ENCODE measurements around the gene CTDSPL. TPM values are rescaled to one million over a fixed set of nuclear protein-coding genes. Genes with fewer than 3 reads are reported as not detected.
A peak's percentile ranks its signal among the peaks of the same experiment; 100 is the strongest.

The CTDSPL gene
- total and polyA plus RNA-seq, 2 of the 13 experiments (the other 11 are each of a cell fraction or from before 2014, with no cell fraction given), result 26.1 to 142 TPM

DNA sequence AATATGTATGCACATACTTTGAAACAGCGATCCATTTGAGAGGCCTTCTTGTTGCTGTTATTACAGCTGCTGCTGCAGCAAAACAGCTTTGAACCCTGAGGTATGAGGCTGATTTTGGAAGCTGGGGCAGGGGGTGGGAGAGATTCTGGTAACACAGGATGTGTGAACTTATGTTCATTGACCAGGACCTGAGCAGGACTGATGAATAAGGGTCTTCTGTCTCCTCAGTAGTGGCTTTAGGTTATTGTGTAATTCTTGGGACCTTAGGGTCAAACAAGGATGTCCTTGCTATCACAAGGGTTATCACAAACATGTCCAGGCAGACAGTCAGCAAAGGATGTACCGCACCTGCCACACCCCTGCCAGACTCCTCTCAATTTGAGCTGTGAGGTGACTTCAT is 41.6 kb downstream of the CTDSPL start (continued):
- TF ChIP-seq, protein P1, sequence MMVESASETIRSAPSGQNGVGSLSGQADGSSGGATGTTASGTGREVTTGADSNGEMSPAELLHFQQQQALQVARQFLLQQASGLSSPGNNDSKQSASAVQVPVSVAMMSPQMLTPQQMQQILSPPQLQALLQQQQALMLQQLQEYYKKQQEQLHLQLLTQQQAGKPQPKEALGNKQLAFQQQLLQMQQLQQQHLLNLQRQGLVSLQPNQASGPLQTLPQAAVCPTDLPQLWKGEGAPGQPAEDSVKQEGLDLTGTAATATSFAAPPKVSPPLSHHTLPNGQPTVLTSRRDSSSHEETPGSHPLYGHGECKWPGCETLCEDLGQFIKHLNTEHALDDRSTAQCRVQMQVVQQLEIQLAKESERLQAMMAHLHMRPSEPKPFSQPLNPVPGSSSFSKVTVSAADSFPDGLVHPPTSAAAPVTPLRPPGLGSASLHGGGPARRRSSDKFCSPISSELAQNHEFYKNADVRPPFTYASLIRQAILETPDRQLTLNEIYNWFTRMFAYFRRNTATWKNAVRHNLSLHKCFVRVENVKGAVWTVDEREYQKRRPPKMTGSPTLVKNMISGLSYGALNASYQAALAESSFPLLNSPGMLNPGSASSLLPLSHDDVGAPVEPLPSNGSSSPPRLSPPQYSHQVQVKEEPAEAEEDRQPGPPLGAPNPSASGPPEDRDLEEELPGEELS (CRISPR knock-in tag; IDR thresholded peaks at IDR 0.05), result peak; percentile 68
- TF ChIP-seq, protein P2, sequence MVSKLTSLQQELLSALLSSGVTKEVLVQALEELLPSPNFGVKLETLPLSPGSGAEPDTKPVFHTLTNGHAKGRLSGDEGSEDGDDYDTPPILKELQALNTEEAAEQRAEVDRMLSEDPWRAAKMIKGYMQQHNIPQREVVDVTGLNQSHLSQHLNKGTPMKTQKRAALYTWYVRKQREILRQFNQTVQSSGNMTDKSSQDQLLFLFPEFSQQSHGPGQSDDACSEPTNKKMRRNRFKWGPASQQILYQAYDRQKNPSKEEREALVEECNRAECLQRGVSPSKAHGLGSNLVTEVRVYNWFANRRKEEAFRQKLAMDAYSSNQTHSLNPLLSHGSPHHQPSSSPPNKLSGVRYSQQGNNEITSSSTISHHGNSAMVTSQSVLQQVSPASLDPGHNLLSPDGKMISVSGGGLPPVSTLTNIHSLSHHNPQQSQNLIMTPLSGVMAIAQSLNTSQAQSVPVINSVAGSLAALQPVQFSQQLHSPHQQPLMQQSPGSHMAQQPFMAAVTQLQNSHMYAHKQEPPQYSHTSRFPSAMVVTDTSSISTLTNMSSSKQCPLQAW (CRISPR knock-in tag; IDR thresholded peaks at IDR 0.05), result no peak
- TF ChIP-seq FLYWCH1 (CRISPR knock-in tag; IDR thresholded peaks at IDR 0.05) (no peak), ZNF24 (IDR thresholded peaks at IDR 0.05) (no peak), NONO (IDR thresholded peaks at IDR 0.05) (no peak), NONO (CRISPR knock-in tag; conservative IDR thresholded peaks at IDR 0.05) (no peak), ZNF530 (CRISPR knock-in tag; IDR thresholded peaks at IDR 0.05; ENCODE audit: low read depth) (no peak), ZNF891 (CRISPR knock-in tag; IDR thresholded peaks at IDR 0.05) (no peak), KDM2A (CRISPR knock-in tag; IDR thresholded peaks at IDR 0.05; ENCODE audit: borderline replicate concordance, low read depth) (no peak), RARG (CRISPR knock-in tag; IDR thresholded peaks at IDR 0.05; ENCODE audit: low read depth) (no peak), SAP130 (CRISPR knock-in tag; IDR thresholded peaks at IDR 0.05; ENCODE audit: low read depth) (0 out of 2 replicates have a peak, but pooled peaks have one; percentile 11), HDAC2 (CRISPR knock-in tag; IDR thresholded peaks at IDR 0.05) (peak; percentile 46; the same call in 1 of the 2 replicates), TP53 (CRISPR knock-in tag; conservative IDR thresholded peaks at IDR 0.05) (peak; percentile 66; the same call in 1 of the 2 replicates), GFI1 (CRISPR knock-in tag; IDR thresholded peaks at IDR 0.05; ENCODE audit: borderline replicate concordance) (peak; percentile 25; the same call in 1 of the 2 replicates), ZNF564 (CRISPR knock-in tag; IDR thresholded peaks at IDR 0.05) (no peak), ERF (CRISPR knock-in tag; IDR thresholded peaks at IDR 0.05) (no peak), MBNL3 (CRISPR knock-in tag; conservative IDR thresholded peaks at IDR 0.05) (no peak), ZNF260 (CRISPR knock-in tag; IDR thresholded peaks at IDR 0.05; ENCODE audit: borderline replicate concordance, low read depth) (no peak), ZNF788 (CRISPR knock-in tag; IDR thresholded peaks at IDR 0.05; ENCODE audit: borderline replicate concordance) (0 out of 2 replicates have a peak, but pooled peaks have one; percentile 53), MTA1 (CRISPR knock-in tag; IDR thresholded peaks at IDR 0.05; ENCODE audit: borderline replicate concordance) (no peak), U2AF1 (optimal IDR thresholded peaks at IDR 0.05; ENCODE audit: low read depth, low read length) (no peak), NPAS2 (CRISPR knock-in tag; IDR thresholded peaks at IDR 0.05; ENCODE audit: borderline replicate concordance) (no peak), SIN3A (IDR thresholded peaks at IDR 0.05; ENCODE audit: borderline replicate concordance, low read depth, low read length) (no peak), CAMTA2 (CRISPR knock-in tag; IDR thresholded peaks at IDR 0.05; ENCODE audit: borderline replicate concordance) (no peak)
- TF ChIP-seq, protein P3, sequence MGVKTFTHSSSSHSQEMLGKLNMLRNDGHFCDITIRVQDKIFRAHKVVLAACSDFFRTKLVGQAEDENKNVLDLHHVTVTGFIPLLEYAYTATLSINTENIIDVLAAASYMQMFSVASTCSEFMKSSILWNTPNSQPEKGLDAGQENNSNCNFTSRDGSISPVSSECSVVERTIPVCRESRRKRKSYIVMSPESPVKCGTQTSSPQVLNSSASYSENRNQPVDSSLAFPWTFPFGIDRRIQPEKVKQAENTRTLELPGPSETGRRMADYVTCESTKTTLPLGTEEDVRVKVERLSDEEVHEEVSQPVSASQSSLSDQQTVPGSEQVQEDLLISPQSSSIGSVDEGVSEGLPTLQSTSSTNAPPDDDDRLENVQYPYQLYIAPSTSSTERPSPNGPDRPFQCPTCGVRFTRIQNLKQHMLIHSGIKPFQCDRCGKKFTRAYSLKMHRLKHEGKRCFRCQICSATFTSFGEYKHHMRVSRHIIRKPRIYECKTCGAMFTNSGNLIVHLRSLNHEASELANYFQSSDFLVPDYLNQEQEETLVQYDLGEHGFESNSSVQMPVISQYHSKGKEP (CRISPR knock-in tag; IDR thresholded peaks at IDR 0.05), result no peak
- TF ChIP-seq, protein P4, sequence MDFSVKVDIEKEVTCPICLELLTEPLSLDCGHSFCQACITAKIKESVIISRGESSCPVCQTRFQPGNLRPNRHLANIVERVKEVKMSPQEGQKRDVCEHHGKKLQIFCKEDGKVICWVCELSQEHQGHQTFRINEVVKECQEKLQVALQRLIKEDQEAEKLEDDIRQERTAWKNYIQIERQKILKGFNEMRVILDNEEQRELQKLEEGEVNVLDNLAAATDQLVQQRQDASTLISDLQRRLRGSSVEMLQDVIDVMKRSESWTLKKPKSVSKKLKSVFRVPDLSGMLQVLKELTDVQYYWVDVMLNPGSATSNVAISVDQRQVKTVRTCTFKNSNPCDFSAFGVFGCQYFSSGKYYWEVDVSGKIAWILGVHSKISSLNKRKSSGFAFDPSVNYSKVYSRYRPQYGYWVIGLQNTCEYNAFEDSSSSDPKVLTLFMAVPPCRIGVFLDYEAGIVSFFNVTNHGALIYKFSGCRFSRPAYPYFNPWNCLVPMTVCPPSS (IDR thresholded peaks at IDR 0.05), result no peak

Measured in HepG2 (cell line).